Kasumi-1 (cell line): ENCODE measurements around the gene FAM83D.

Source experiments
- DNase-seq, 2 experiments: peaks; one replicate each; lab custom pipeline; 2025; lab: John Stamatoyannopoulos, UW

FAM83D gene

DNA sequence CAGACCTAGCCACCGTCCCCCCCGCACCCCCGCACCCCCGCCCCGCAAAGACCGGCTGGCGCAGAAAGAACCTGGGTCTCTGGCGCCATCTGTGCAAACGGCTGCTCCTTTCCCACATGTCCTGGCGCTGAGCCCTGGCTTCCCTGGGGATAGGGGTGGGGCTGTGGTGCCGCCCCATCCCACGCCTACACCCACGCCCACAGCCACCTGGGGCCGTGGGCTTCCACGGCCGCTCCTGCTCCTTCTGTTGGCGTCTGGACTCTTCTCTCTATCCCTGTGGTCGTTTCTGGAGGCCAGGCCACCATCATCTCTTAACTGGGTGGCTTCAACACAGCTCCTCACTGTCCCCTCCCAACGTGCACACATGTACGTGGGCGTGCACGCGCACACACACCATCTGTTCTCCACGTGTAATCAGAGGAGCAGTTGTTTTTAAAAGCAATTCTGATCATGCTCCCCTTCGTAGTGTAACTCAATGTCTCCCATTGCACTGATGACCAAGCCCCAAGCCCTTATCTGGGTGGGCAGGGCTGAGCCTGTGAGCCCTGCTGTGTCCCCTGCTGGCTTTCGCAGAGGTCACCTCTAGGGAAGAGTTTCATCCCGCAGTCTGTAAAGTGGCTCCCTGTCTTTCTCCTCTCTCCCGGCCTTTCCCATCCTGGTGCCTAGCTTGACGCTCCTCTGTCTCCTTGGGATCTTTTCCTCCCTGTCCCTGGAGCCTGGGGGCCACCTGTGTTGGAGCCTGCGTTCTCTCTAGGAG, 31.9 kb upstream of the FAM83D start:
- DNase-seq = no peak

DNA sequence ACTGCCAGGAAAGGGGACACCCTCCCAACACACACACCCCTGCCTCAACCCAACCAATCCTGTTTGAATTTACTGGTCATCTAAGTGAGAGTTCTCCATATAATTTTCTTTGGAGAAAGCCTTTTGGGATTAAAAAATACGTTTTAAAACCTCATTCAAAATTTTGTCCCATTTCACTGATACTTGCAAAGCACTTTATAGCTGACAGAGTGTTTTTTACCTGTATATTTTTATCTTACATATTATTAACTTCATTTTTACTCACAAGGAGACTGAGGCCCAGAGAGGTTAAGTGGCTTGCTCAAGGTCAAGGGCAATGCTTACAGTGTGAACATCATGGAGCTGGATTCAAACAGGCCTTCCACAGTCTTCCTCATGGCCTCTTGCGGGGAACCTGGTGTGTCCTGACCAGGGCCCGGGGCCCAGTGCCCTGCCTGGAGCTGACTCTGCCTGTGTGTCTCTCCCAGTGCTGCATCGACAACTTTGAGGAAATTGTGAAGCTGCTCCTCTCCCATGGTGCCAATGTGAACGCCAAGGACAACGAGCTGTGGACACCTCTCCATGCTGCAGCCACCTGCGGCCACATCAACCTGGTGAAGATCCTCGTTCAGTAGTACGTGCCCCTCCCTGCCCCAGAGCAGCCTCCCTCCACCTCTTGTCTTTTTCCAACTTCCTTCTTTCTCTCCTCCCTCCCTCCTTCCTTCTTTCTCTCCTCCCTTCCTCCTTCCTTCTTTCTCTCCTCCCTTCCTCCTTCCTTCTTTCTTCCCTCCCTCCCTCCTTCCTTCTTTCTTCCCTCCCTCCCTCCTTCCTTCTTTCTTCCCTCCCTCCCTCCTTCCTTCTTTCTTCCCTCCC, 30.9 kb upstream of the FAM83D start:
- DNase-seq = no peak

DNA sequence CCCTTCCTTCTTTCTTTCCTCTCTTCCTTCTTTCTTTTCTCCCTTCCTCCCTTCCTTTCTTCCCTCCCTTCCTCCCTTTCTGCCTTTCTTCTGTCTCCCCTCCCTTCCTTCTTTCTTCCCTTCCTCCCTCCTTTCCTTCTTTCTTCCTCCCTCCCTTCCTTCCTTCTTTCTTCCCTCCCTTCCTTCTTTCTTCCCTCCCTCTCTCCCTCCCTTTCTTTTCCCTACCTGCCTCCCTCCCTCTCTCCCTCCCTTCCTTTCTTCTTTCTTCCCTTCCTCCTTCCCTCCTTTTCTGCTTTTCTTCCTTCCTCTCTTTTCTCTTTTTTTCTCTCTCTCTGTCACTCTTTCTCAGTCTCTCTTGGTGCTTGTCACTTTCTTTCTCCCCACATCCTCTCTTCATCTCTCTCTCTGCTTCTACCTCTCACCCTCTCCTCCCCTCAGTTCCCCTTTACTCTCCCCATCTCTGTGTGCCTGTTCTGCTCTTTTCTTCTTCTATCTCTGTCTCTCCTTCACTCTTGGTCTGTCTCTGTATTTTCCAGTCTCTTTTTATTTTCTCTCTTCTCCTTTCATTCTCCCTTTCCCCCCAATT, 30.1 kb upstream of the FAM83D start:
- DNase-seq = no peak

DNA sequence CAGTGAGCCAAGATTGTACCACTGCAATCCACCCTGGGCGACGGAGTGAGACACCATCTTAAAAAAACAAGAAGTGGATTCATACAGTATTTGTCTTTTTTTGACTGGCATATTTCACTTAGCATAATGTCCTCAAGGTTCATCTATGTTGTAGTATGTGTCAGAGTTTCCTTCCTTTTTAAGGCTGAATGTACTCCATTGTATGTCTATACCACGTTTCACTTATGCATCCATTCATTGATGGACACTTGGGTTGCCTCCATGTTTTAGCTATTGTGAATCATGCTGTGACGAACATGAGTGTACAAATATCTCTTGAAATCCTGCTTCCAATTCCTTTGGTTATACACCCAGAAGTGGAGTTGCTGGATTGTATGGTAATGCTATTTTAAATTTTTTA, 28.9 kb upstream of the FAM83D start:
- DNase-seq = no peak

DNA sequence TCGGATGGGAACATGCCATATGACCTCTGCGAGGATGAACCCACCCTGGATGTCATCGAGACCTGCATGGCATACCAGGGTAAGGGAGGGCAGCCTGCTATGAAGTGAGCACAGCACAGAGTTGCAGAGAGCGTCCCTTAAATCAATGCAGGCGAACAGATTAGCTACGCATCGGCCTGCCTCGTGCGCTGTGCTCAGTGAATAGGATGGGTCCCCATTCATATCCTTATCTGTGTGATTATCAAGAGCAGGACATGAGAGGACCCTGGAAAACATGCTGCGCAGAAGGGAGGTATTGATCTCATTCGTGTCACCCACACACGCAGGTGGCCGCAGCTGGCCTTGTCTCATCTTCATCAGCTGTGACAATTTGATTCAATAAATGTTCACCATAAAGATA, 25.6 kb upstream of the FAM83D start:
- DNase-seq = no peak

DNA sequence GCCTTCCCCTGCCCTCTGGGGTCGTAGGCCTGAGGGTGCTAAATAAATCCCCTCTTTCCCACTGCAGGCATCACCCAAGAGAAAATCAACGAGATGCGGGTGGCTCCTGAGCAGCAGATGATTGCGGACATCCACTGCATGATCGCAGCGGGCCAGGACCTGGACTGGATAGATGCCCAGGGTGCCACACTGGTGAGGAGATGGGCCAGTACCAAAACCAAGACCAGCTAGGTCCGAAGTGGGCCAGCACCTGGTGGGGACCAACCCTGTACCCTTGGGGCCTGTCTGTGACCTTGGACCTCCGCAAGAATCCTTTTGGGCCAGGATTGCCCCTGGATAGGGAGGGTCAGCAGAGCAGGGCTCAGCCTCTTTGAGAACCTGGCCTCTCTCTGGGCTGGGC, 23.6 kb upstream of the FAM83D start:
- DNase-seq = no peak

DNA sequence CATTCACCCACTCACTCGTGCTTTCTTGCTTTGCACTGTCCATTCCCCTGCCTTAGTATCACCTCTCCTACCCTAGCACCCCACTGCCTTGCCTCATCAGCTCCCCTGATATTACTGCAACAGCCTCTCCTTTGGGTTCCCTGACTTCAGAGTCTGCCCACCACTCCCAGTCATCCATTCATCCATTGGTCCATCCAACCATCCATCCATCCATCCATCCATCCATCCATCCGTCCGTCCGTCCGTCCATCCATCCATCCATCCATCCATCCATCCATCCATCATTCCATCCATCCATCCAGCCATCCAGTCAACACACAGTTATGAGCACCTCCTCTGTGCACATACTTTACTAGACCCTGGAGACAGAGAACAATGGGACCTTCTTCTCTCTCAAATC, 22.9 kb upstream of the FAM83D start:
- no peak for DNase-seq

DNA sequence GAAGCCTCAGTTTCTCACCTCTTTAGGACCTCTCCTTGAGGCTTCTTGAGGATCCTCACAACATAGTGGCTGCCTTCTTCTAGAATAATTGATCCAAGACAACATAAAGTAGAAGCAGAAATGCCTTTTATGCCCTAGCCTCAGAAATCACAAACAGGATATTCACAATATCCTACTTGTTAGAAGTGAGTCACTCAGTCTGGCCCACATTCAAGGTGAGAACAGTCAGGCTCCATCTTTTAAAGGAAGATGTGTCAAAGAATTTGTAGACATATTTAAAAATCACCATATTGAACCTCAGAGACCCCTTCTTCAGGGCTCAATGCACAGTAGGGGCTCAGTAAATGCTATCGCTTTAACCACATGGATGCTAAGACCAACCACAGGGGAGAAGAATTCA, 20.8 kb upstream of the FAM83D start:
- no peak for DNase-seq

DNA sequence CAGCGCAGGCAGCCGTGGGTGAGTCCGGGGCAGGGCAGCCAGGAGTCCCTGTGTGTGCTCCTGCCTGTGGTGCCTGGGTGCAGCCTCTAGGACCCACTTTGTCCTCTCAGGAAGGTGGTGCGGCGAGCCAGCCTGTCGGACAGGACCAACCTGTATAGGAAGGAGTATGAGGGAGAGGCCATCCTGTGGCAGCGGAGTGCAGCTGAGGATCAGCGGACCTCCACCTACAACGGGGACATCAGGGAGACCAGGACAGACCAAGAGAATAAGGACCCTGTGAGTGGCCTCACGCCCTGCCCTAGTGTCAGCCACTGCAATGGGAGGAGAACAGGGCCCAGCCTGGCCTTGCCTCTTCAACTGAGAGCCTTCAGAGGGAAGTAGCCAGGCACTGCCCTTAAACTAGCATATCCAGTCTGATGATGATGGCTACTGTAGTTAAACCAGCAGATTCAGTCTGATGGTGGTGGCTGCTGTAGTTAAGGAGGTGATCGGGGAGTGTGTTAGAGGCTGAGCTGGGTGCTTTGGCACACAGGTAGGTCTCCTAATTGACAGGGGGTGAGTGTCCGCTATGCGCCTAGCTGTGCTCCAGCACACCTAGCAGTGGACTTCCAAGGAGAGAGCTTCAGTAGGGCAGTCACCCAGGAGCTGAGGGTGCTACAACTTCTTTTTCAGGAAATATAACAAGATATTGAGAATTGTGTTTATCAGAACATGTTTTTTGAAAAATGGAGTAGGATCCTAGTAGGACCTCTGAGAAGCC, 18.1 kb upstream of the FAM83D start:
- no peak for DNase-seq

DNA sequence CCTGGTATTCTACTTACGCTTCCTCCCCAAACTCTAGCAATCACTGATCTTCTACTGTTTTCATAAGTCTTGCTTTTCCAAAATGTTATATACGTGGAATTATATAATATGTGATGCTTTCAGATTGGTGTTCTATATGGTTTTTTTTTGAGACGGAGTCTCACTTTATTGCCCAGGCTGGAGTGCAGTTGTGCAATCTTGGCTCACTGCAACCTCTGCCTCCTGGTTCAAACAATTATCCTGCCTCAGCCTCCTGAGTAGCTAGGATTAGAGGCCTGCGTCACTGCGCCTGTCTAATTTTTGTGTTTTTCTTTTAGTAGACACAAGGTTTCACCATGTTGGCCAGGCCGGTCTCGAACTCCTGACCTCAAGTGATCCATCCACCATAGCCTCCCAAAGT, 10.9 kb upstream of the FAM83D start:
- no peak for DNase-seq

DNA sequence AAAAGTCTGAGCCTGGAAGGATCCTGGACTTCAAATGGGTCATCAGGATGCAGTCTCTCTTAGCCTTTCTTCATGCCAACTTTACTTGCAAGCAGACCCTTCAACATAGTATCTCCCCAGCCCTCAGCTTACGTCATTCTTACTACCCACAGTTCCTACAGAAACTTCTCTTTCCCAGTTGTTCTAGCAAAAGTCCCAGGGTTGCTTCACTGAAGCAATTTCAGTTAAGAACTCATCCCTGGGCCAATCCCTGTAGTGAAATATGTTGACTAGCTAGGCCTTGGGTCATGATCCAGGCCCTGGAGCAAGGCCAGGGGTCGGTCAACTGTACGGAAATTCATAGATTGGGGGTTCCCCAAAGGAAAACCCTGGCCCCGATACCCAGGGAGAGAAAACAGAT, 8.6 kb upstream of the FAM83D start:
- no peak for DNase-seq

DNA sequence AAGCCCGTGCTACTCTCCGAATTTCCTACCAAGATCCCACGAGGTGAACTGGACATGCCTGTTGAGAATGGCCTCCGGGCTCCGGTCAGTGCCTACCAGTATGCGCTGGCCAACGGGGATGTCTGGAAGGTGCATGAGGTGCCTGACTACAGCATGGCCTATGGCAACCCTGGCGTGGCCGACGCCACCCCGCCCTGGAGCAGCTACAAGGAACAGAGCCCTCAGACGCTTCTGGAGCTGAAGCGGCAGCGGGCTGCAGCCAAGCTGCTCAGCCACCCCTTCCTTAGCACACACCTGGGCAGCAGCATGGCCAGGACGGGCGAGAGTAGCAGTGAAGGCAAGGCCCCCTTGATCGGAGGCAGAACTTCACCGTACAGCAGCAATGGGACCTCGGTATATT, 8.0 kb upstream of the FAM83D start:
- no peak for DNase-seq

DNA sequence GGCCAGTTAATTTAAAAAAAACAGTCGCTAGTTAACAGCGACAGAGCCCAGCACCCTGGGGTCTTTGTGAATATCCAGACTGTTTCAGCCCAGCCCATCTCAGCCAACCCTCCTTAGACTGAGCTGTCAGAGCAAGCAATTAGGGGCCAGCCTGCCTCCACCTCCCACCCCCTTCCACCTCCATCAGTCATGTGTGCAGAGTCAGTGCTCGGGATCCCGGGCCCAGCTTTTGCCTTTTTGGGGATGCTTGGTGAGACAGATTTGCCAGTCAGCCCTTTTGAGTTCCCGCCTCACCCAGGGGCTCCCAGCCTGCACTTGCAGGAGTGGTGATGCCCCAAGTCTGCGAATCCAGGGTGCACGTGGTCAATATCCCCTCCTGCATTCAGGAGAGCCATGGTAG, 6.5 kb upstream of the FAM83D start:
- DNase-seq = no peak

DNA sequence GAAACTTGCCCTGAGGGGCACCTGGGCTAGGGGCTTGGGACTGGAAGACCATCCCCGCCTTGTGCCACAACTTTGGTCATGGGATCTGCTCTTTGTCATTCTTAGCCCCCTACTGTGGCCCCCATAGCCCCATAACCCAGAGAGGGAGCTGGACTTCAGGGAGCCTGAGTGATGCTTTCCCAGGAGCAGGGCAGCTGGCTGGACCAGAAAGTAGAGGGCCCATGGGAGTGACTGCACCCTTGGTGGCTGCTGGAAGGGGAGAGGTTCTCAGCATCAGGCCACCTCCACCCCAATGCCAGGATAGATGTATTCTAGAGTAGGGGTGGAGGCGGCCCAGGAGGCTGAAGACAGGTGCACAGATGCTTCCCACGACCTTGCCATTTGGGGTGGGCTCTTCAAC, 5.8 kb upstream of the FAM83D start:
- no peak for DNase-seq

DNA sequence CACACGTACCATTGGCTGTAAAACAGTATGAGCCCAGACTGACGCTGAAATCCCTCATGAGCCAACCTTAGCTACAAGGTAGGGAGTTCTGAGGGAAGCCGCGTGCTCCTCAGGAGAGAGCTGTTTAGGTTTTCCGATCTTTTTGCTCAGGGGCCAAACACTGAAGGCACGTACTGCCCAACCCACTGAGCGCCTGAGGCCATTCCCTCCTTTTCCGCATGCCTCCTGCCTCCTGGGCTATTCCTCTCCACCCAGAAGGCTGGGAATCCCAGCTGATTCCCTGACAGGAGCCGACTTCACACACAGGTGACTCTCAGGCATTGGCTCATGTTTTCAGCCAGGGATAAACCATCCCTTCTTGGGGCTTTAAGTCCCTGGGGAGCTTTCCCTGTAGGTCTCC, 5.4 kb upstream of the FAM83D start:
- no peak for DNase-seq

DNA sequence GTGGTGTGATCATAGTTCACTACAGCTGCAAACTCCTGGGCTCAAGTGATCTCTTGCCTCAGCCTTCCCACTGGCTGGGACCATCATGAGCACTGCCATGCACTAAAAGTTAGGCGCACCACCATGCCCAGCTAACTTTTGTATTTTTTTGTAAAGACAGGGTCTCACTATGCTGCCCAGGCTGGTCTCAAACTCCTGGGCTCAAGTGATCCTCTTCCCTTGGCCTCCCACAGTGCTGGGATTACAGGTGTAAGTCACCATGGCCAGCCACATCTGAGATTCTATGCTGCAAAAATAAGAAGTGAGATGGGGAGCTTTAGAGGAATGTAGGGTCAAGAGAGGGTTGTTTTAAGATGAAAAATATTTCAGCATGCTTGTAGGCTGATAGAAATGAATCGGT, 1.5 kb upstream of the FAM83D start:
- no peak for DNase-seq

DNA sequence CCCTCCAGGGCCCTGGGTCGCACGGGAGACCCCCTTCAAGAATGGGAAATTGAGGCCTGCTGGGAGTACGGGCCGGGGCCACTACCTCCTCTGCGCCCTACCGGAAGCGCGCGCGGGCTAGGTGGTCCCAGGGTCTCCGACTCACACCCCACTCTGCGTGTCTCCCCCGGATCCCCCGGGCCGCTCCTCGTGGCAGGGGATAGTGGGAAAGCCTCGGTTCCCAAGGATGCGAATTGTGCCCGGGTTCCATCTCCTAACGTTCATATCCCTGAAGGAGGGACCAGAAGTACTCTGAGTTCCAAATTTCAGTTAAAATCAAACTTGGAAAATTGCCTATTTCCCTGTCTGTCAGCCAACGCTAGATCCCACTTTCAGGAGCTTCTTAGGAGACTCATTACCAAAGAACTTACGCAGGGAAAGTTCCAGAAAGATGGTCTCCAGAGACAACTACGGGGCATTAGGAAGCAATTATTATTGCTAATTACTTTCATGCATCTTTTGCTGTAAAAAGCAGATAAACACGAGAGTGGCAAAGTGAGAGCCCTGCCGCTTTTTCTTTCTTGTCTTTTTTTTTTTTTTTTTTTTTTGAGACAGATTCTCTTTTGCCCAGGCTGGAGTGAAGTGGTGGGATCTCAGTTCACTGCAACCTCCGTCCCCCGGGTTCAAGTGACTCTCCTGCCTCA, 858 bp downstream of the FAM83D start:
- DNase-seq = no peak

DNA sequence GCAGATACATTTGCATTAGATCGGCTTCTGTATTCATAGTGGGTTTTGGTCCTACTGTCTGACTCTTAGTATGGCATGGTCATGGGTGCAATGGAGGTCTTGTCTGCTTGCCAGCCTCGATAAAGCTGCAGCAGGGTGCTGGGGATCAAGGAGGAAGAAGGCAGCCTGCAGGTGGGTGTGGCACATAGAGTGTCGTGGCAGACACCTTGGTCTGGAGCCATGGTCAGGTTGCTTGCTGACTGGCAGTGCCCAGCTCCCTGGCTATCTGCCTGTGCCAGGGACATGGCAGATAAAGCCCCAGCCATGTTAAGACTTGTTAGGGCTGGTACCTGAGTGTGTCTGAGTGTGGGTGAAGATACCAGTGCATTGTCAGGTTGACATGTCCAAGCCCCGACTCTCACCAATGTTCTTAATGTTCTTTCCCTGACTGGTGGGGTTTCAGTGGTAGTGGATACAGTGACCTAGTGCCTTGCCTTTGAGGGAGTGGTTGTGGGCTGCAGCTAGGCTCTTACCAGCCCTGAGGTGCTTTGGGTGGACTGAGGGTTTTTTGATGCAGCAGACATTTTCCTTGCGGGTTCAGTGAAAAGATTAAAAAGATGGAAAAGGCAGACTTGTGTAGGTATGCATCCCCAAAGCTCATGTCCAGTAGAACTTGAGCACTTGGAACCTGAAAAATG, 1.8 kb downstream of the FAM83D start:
- DNase-seq = no peak

DNA sequence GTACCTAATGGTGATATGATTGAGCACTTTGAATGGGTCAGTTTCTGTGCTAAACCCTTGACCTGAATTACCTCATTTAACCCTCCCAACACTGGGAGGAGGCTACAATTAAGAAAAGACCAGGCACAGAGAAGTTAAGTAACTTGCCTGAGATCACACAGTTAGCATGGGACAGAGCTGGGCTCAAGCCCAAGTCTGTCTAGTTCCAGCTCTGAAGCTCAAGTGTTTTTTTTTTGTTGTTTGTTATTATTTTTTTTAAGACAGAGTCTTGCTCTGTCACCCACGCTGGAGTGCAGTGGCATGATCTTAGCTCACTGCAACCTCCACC, 4.0 kb downstream of the FAM83D start:
- no peak for DNase-seq

DNA sequence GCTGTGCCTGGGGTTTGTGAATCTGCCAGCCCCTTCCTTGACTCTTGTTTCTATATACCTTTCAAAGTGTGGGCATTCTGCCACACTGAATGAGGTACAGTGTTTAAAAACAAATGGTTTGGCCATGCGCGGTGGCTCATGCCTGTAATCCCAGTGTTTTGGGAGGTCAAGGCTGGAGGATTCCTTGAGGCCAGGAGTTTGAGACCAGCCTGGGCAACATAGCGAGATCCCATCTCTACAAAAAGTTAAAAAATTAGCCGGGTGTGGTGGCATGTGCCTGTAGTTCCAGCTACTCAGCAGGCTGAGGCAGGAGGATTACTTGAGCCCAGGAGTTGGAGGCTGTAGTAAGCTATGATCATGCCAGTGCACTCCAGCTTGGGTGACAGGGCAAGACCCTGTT, 5.8 kb downstream of the FAM83D start:
- no peak for DNase-seq

DNA sequence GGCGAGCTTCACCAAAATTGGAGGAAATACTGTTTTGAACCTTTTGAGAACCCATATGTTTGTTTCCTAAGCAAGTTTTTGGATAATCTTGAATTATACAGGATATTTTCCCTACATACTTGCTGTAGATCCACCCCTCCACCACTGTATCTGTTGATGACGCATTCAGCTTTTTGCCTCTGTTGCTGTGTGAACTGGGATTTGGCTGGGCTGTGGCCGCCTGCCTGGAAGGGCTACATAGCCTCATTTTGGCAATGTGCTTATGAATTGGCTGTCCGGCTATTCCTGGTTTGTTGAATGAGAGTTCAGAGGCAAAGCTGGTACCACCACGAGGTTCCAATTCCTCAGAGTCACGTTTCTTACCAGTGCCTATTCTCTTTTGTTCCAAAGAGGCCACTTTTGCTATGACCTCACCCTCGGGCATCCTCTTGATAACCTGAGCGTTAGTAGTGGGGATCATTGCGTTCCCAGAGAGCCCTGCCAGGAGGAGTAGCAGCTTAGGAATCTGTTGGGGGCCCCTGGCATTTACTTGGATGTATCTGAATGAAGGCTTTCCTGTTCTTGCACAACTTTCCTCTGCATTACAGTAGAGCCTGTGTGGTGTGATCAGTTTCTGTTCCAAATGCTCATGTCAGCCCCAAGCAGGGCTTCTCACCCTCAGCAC, 6.4 kb downstream of the FAM83D start:
- DNase-seq = no peak
